Body of pancreas (tissue), 4 donors: ENCODE data around the gene SUPT20HL2.

Source experiments
- POLR2A ChIP-seq, 3 donors: fragments of 450-650 bp; IDR thresholded peaks; one replicate each; pipeline ENCODE4 v1.6.1; 2016; ENCODE audit warnings: antibody characterized with exemption in 3 of 3, mild to moderate bottlenecking in 2 of 3
- TF ChIP-seq, protein P1 (sequence below), 7 experiments: fragments of 450-650 bp in 4 of 7; fragments of 200-600 bp in 3 of 7; sonication (generic) in 3 of 7; IDR thresholded peaks; one replicate each; pipeline ENCODE4 v1.5.1; 2016 to 2019; ENCODE audit warnings: antibody characterized with exemption in 7 of 7

GRCh38 chrX:24305905-24306304 is 8.0 kb downstream of the SUPT20HL2 start:
- TF ChIP-seq, protein P1, sequence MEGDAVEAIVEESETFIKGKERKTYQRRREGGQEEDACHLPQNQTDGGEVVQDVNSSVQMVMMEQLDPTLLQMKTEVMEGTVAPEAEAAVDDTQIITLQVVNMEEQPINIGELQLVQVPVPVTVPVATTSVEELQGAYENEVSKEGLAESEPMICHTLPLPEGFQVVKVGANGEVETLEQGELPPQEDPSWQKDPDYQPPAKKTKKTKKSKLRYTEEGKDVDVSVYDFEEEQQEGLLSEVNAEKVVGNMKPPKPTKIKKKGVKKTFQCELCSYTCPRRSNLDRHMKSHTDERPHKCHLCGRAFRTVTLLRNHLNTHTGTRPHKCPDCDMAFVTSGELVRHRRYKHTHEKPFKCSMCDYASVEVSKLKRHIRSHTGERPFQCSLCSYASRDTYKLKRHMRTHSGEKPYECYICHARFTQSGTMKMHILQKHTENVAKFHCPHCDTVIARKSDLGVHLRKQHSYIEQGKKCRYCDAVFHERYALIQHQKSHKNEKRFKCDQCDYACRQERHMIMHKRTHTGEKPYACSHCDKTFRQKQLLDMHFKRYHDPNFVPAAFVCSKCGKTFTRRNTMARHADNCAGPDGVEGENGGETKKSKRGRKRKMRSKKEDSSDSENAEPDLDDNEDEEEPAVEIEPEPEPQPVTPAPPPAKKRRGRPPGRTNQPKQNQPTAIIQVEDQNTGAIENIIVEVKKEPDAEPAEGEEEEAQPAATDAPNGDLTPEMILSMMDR (IDR thresholded peaks at IDR 0.05) = no peak
- TF ChIP-seq POLR2A (IDR thresholded peaks at IDR 0.05) = no peak
